Adrenal gland (tissue), 12 donors: ENCODE results near the gene ADAMTSL3. TPM values are rescaled to one million over a fixed set of nuclear protein-coding genes. Genes with fewer than 3 reads are reported as not detected.

Experiments
- DNase-seq, 7 donors: peaks; one replicate each; pipeline ENCODE4 v3.0.0-alpha.2; 2019 to 2020
- H3K27ac ChIP-seq, 5 donors: fragments of 200-600 bp; sonication (generic) in 4 of 5; 1 replicate in 3 of 5; 2 replicates in 2 of 5; pipeline versions ENCODE4 v1.5.1 to v1.8.0; 2016 to 2020; ENCODE audit warnings: mild to moderate bottlenecking in 1 of 5
- H3K27me3 ChIP-seq: fragments of 200-600 bp; 2 replicates; pipeline ENCODE4 v1.8.0; 2021
- H3K36me3 ChIP-seq, 2 donors: fragments of 200-600 bp; replicated peaks in 1 of 2; 1 replicate in 1 of 2; 2 replicates in 1 of 2; pipeline versions ENCODE4 v1.5.1 to v1.8.0; 2018 to 2022
- H3K4me1 ChIP-seq, 2 donors: fragments of 200-600 bp; replicated peaks in 1 of 2; 1 replicate in 1 of 2; 2 replicates in 1 of 2; pipeline versions ENCODE4 v1.5.1 to v1.8.0; 2018 to 2021
- H3K4me3 ChIP-seq, 4 donors: fragments of 200-600 bp; sonication (generic) in 3 of 4; one replicate each; pipeline ENCODE4 v1.5.1; 2016 to 2018
- H3K9me3 ChIP-seq, 3 donors: fragments of 200-600 bp; sonication (generic) in 1 of 3; replicated peaks in 1 of 3; 1 replicate in 2 of 3; 2 replicates in 1 of 3; pipeline versions ENCODE4 v1.5.1 to v1.8.0; 2016 to 2021
- CTCF ChIP-seq, 6 experiments: fragments of 450-650 bp in 4 of 6; fragments of 200-600 bp in 2 of 6; sonication (generic) in 1 of 6; IDR thresholded peaks; 1 replicate in 5 of 6; 2 replicates in 1 of 6; pipeline versions ENCODE4 v1.5.1 to v1.8.0; 2016 to 2021; ENCODE audit warnings: antibody characterized with exemption in 6 of 6, mild to moderate bottlenecking in 2 of 6, moderate library complexity in 1 of 6
- POLR2A ChIP-seq, 2 donors: fragments of 450-650 bp; IDR thresholded peaks; one replicate each; pipeline ENCODE4 v1.6.1; 2017; ENCODE audit warnings: antibody characterized with exemption in 2 of 2, mild to moderate bottlenecking in 2 of 2, moderate library complexity in 1 of 2
- WGBS, 4 donors: extraction: QIAGEN DNeasy Blood & Tissue Kit in 2 of 4; methylation state at CpG; one replicate each; pipeline versions ENCODE4 v1.1.5 to v1.1.7; 2013 to 2017; 5-methylcytosine and 5-hydroxymethylcytosine counted together
- intact Hi-C, 2 donors: fragments of 100-400 bp; cut with DNase I; formaldehyde crosslinking; loops; one replicate each; pipeline versions ENCODE4 v1.14.1 to v1.15.0; 2022 to 2023
- polyA plus RNA-seq, 3 donors: library from polyadenylated mRNA; stranded (reverse); fragments of 200-250 nt in 2 of 3; fragments of 350-450 nt in 1 of 3; fragmentation: Illumina TruSeq in 1 of 3; extraction: RNeasy Lipid Tissue Mini Kit (QIAGEN cat#74804) in 1 of 3; gene quantifications; one replicate each; pipeline ENCODE4 v1.2.3, GENCODE V29; 2013 to 2014
- total RNA-seq, 9 donors: library from RNA; depleted of rRNA in 4 of 9; stranded (reverse); fragments of >200 nt in 4 of 9; fragments of 120-200 nt in 1 of 9; fragmentation: NEBNext Ultra II Directional in 1 of 9; extraction: Animal tissue kit (Norgen Biotek cat#: 25700) in 1 of 9; gene quantifications; one replicate each; pipeline versions ENCODE4 v1.1.0 to v1.2.4, GENCODE V29; 2013 to 2023
- donor health status: healthy with polysubstance abuse.
- donor health status: Bipolar disorder and iron deficiency.
- donor health status: DM: yes; HTN: yes; CAD: no.
- donor health status: DM: no; HTN: no; CAD: no.
- donor health status: DM: no; HTN: no; CAD: no.
- donor health status: DM: yes; HTN: yes; CAD: no.

Gene ADAMTSL3
- total and polyA plus RNA-seq, 12 donors: 0.98 to 19.7 (median 10.5) TPM

- no peak for TF ChIP-seq CTCF (IDR thresholded peaks at IDR 0.05)
- TF ChIP-seq POLR2A (IDR thresholded peaks at IDR 0.05): no peak
- H3K27ac ChIP-seq: no peak overlapping the region
- H3K27me3 ChIP-seq: no peaks in the 10 kb centered on the region
- no peak for DNase-seq
- H3K4me1 ChIP-seq: no peaks in the 10 kb centered on the region
- H3K4me3 ChIP-seq: no peak overlapping the region
- H3K36me3 ChIP-seq: no peaks in the 10 kb centered on the region
- intact Hi-C loops: no loop called here
- no peaks in the 10 kb centered on the region for H3K9me3 ChIP-seq
- 63 to 74% (median 71%) methylated on average over 4 of the region's 4 CpGs for WGBS, 4 donors
Measured at GRCh38 chr15:83690676-83691075, 36.8 kb downstream of the ADAMTSL3 start.

- Histone ChIP-seq H3K4me1 (no peaks in the 10 kb centered on the region), H3K9me3 (no peaks in the 10 kb centered on the region), H3K4me3 (no peak overlapping the region), H3K27me3 (no peaks in the 10 kb centered on the region), H3K36me3 (no peaks in the 10 kb centered on the region), H3K27ac (no peak overlapping the region)
- no peak for DNase-seq
- WGBS, 4 donors: 35 to 53% (median 42%) methylated on average over 10 of the region's 10 CpGs
- intact Hi-C loops: no loop called here
- TF ChIP-seq POLR2A (IDR thresholded peaks at IDR 0.05) (no peak), CTCF (IDR thresholded peaks at IDR 0.05) (no peak)
Measured at GRCh38 chr15:83692746-83693581, 39.0 kb downstream of the ADAMTSL3 start.

- no peaks in the 10 kb centered on the region for H3K9me3 ChIP-seq
- no peaks in the 10 kb centered on the region for H3K4me1 ChIP-seq
- H3K27me3 ChIP-seq: no peaks in the 10 kb centered on the region
- WGBS, 4 donors: 24 to 50% (median 39%) methylated on average over 9 of the region's 9 CpGs
- H3K27ac ChIP-seq: peak overlapping the region in 2 of 5 donors; percentile 44 to 68
- H3K4me3 ChIP-seq: no peak overlapping the region
- intact Hi-C loops: no loop called here
- TF ChIP-seq CTCF (IDR thresholded peaks at IDR 0.05) (no peak), POLR2A (IDR thresholded peaks at IDR 0.05) (no peak)
- no peaks in the 10 kb centered on the region for H3K36me3 ChIP-seq
- peak in 1 of 7 donors; percentile 1 for DNase-seq
Measured at GRCh38 chr15:83694015-83694414, 40.1 kb downstream of the ADAMTSL3 start.

GRCh38 chr15:83694536-83694935 is 40.6 kb downstream of the ADAMTSL3 start:
- intact Hi-C loops: no loop called here
- no peak for DNase-seq
- Histone ChIP-seq H3K4me1 (no peaks in the 10 kb centered on the region), H3K27me3 (no peaks in the 10 kb centered on the region), H3K27ac (peak overlapping the region in 2 of 5 donors; percentile 44 to 68), H3K36me3 (no peaks in the 10 kb centered on the region), H3K9me3 (no peaks in the 10 kb centered on the region), H3K4me3 (no peak overlapping the region)
- TF ChIP-seq CTCF (IDR thresholded peaks at IDR 0.05) (no peak), POLR2A (IDR thresholded peaks at IDR 0.05) (no peak)
- WGBS, 4 donors: 65 to 76% (median 66%) methylated on average over 5 of the region's 5 CpGs
